ENCODE measurements around the gene BRD7. TPM values are rescaled to one million over a fixed set of nuclear protein-coding genes. Genes with fewer than 3 reads are reported as not detected.
A peak's percentile ranks its signal among the peaks of the same experiment; 100 is the strongest.

The BRD7 gene
- total and polyA plus RNA-seq, 2 of the 13 experiments (the other 11 are each of a cell fraction or from before 2014, with no cell fraction given): 82.3 to 149 TPM

DNA sequence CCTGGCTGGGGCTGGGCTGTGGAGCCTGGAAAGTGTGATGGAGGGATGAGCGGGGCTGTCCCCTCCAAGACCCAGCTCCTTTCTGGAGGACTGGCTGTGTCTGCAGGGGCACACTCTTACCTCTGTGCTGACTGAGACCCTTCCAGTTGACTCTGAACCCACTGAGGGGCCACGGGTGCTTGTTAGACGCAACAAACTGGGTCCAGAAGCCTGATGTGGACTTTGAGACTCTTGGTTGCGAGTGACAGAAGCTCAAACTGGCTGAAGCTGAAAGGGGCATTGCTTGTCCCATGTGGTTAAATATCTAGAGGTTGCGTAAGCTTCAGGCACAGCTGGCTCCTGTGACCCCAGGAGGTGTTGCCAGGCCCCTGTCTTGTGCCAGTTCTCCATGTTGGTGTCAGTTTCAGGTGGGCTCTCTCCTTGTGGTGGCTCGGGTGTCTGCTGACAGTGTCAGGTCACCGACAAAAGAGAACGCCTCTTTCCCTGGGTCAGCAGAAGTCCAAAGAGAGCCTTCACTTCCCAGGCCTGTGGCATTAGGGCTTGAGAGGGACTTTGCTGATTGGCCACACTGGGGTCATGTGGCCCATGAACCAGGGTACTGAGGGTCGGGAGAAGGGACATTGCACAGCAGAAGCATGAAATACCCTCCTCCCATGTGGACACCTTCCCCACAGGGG lies 85.7 kb downstream of the BRD7 start (continued):
- no peak for TF ChIP-seq NFIC (IDR thresholded peaks at IDR 0.05; ENCODE audit: low read length)
- TF ChIP-seq, protein P1, sequence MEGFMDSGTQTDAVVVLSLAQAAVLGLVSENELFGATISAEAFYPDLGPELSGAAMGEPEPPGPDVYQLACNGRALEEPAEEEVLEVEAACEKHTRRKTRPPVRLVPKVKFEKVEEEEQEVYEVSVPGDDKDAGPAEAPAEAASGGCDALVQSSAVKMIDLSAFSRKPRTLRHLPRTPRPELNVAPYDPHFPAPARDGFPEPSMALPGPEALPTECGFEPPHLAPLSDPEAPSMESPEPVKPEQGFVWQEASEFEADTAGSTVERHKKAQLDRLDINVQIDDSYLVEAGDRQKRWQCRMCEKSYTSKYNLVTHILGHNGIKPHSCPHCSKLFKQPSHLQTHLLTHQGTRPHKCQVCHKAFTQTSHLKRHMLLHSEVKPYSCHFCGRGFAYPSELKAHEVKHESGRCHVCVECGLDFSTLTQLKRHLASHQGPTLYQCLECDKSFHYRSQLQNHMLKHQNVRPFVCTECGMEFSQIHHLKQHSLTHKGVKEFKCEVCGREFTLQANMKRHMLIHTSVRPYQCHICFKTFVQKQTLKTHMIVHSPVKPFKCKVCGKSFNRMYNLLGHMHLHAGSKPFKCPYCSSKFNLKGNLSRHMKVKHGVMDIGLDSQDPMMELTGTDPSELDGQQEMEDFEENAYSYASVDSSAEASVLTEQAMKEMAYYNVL (CRISPR knock-in tag; IDR thresholded peaks at IDR 0.05; ENCODE audit: borderline replicate concordance): no peak; the same call in 1 of the 2 replicates
- no peak for TF ChIP-seq SP140L (CRISPR knock-in tag; IDR thresholded peaks at IDR 0.05; ENCODE audit: borderline replicate concordance)
- TF ChIP-seq, protein P2, sequence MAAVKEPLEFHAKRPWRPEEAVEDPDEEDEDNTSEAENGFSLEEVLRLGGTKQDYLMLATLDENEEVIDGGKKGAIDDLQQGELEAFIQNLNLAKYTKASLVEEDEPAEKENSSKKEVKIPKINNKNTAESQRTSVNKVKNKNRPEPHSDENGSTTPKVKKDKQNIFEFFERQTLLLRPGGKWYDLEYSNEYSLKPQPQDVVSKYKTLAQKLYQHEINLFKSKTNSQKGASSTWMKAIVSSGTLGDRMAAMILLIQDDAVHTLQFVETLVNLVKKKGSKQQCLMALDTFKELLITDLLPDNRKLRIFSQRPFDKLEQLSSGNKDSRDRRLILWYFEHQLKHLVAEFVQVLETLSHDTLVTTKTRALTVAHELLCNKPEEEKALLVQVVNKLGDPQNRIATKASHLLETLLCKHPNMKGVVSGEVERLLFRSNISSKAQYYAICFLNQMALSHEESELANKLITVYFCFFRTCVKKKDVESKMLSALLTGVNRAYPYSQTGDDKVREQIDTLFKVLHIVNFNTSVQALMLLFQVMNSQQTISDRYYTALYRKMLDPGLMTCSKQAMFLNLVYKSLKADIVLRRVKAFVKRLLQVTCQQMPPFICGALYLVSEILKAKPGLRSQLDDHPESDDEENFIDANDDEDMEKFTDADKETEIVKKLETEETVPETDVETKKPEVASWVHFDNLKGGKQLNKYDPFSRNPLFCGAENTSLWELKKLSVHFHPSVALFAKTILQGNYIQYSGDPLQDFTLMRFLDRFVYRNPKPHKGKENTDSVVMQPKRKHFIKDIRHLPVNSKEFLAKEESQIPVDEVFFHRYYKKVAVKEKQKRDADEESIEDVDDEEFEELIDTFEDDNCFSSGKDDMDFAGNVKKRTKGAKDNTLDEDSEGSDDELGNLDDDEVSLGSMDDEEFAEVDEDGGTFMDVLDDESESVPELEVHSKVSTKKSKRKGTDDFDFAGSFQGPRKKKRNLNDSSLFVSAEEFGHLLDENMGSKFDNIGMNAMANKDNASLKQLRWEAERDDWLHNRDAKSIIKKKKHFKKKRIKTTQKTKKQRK (IDR thresholded peaks at IDR 0.05; ENCODE audit: low read length): no peak
- TF ChIP-seq KDM3A (CRISPR knock-in tag; IDR thresholded peaks at IDR 0.05; ENCODE audit: low read depth): peak; percentile 59; the same call in 1 of the 2 replicates
- TF ChIP-seq KLF13 (CRISPR knock-in tag; IDR thresholded peaks at IDR 0.05): no peak
- TF ChIP-seq CREB1 (IDR thresholded peaks at IDR 0.05): no peak
- TF ChIP-seq CREB1 (CRISPR knock-in tag; IDR thresholded peaks at IDR 0.05): no peak
- no peak; the same call in 1 of the 2 replicates for TF ChIP-seq ZNF230 (CRISPR knock-in tag; IDR thresholded peaks at IDR 0.05)
- TF ChIP-seq, protein P3, sequence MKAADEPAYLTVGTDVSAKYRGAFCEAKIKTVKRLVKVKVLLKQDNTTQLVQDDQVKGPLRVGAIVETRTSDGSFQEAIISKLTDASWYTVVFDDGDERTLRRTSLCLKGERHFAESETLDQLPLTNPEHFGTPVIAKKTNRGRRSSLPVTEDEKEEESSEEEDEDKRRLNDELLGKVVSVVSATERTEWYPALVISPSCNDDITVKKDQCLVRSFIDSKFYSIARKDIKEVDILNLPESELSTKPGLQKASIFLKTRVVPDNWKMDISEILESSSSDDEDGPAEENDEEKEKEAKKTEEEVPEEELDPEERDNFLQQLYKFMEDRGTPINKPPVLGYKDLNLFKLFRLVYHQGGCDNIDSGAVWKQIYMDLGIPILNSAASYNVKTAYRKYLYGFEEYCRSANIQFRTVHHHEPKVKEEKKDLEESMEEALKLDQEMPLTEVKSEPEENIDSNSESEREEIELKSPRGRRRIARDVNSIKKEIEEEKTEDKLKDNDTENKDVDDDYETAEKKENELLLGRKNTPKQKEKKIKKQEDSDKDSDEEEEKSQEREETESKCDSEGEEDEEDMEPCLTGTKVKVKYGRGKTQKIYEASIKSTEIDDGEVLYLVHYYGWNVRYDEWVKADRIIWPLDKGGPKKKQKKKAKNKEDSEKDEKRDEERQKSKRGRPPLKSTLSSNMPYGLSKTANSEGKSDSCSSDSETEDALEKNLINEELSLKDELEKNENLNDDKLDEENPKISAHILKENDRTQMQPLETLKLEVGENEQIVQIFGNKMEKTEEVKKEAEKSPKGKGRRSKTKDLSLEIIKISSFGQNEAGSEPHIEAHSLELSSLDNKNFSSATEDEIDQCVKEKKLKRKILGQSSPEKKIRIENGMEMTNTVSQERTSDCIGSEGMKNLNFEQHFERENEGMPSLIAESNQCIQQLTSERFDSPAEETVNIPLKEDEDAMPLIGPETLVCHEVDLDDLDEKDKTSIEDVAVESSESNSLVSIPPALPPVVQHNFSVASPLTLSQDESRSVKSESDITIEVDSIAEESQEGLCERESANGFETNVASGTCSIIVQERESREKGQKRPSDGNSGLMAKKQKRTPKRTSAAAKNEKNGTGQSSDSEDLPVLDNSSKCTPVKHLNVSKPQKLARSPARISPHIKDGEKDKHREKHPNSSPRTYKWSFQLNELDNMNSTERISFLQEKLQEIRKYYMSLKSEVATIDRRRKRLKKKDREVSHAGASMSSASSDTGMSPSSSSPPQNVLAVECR (CRISPR knock-in tag; IDR thresholded peaks at IDR 0.05; ENCODE audit: borderline replicate concordance): peak; percentile 64; the same call in 1 of the 2 replicates
- TF ChIP-seq STAT5B (CRISPR knock-in tag; IDR thresholded peaks at IDR 0.05): no peak
- TF ChIP-seq ZSCAN12 (CRISPR knock-in tag; IDR thresholded peaks at IDR 0.05): no peak
- TF ChIP-seq ZNF367 (CRISPR knock-in tag; IDR thresholded peaks at IDR 0.05; ENCODE audit: borderline replicate concordance): no peak
- no peak for TF ChIP-seq CBX1 (IDR thresholded peaks at IDR 0.05; ENCODE audit: low read depth)
- TF ChIP-seq, protein P4, sequence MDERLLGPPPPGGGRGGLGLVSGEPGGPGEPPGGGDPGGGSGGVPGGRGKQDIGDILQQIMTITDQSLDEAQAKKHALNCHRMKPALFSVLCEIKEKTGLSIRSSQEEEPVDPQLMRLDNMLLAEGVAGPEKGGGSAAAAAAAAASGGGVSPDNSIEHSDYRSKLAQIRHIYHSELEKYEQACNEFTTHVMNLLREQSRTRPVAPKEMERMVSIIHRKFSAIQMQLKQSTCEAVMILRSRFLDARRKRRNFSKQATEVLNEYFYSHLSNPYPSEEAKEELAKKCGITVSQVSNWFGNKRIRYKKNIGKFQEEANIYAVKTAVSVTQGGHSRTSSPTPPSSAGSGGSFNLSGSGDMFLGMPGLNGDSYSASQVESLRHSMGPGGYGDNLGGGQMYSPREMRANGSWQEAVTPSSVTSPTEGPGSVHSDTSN (CRISPR knock-in tag; IDR thresholded peaks at IDR 0.05): no peak
- peak; percentile 65 for TF ChIP-seq HDAC2 (CRISPR knock-in tag; IDR thresholded peaks at IDR 0.05)
- TF ChIP-seq ELF3 (CRISPR knock-in tag; IDR thresholded peaks at IDR 0.05): no peak
- TF ChIP-seq ZNF296 (CRISPR knock-in tag; conservative IDR thresholded peaks at IDR 0.05): no peak

Data from HepG2 (cell line).